Tibial nerve (tissue), 4 donors: ENCODE data around the gene PLAAT4. TPM values are rescaled to one million over a fixed set of nuclear protein-coding genes. Genes with fewer than 3 reads are reported as not detected.

Experiments
- DNase-seq, 2 donors: peaks; one replicate each; pipeline ENCODE4 v3.0.0-alpha.2; 2019; ENCODE audit warnings: low spot score in 2 of 2
- H3K27ac ChIP-seq, 4 donors: fragments of 200-600 bp; sonication (generic) in 3 of 4; one replicate each; pipeline ENCODE4 v1.5.1; 2017 to 2019; ENCODE audit warnings: mild to moderate bottlenecking in 1 of 4
- H3K27me3 ChIP-seq, 2 donors: fragments of 200-600 bp; sonication (generic) in 1 of 2; one replicate each; pipeline versions ENCODE4 v1.5.1 to v1.6.0; 2017 to 2019
- H3K36me3 ChIP-seq, 3 donors: fragments of 200-600 bp; sonication (generic); one replicate each; pipeline ENCODE4 v1.5.1; 2018 to 2019
- H3K4me1 ChIP-seq, 4 donors: fragments of 200-600 bp; sonication (generic) in 3 of 4; one replicate each; pipeline ENCODE4 v1.5.1; 2017 to 2019
- H3K4me3 ChIP-seq, 4 donors: fragments of 200-600 bp; sonication (generic) in 3 of 4; one replicate each; pipeline ENCODE4 v1.5.1; 2017 to 2019; ENCODE audit warnings: mild to moderate bottlenecking in 1 of 4, moderate library complexity in 1 of 4
- H3K9me3 ChIP-seq, 4 donors: fragments of 200-600 bp; sonication (generic) in 3 of 4; one replicate each; pipeline ENCODE4 v1.5.1; 2017 to 2019
- CTCF ChIP-seq, 5 experiments: fragments of 200-600 bp in 3 of 5; fragments of 450-650 bp in 2 of 5; sonication (generic) in 3 of 5; IDR thresholded peaks; one replicate each; pipeline ENCODE4 v1.5.1; 2016 to 2019; ENCODE audit warnings: antibody characterized with exemption in 5 of 5, mild to moderate bottlenecking in 3 of 5, moderate library complexity in 2 of 5
- EP300 ChIP-seq, 2 donors: sonication (generic); formaldehyde crosslinking; IDR thresholded peaks; one replicate each; pipeline ENCODE4 v1.6.1; 2017; ENCODE audit warnings: antibody characterized with exemption in 2 of 2, mild to moderate bottlenecking in 1 of 2
- POLR2A ChIP-seq, 2 donors: fragments of 450-650 bp; IDR thresholded peaks; one replicate each; pipeline ENCODE4 v1.6.1; 2017; ENCODE audit warnings: antibody characterized with exemption in 2 of 2, mild to moderate bottlenecking in 2 of 2, moderate library complexity in 2 of 2
- WGBS, 2 donors: methylation state at CpG; one replicate each; pipeline ENCODE4 v1.1.5; 2018; 5-methylcytosine and 5-hydroxymethylcytosine counted together
- total RNA-seq, 4 donors: library from RNA; depleted of rRNA; stranded (reverse); fragments of >200 nt; gene quantifications; one replicate each; pipeline ENCODE4 v1.1.0, GENCODE V29; 2016

The PLAAT4 gene
- total RNA-seq, 4 donors from 2014 or later = 6.3 to 43.7 (median 23.0) TPM

DNA sequence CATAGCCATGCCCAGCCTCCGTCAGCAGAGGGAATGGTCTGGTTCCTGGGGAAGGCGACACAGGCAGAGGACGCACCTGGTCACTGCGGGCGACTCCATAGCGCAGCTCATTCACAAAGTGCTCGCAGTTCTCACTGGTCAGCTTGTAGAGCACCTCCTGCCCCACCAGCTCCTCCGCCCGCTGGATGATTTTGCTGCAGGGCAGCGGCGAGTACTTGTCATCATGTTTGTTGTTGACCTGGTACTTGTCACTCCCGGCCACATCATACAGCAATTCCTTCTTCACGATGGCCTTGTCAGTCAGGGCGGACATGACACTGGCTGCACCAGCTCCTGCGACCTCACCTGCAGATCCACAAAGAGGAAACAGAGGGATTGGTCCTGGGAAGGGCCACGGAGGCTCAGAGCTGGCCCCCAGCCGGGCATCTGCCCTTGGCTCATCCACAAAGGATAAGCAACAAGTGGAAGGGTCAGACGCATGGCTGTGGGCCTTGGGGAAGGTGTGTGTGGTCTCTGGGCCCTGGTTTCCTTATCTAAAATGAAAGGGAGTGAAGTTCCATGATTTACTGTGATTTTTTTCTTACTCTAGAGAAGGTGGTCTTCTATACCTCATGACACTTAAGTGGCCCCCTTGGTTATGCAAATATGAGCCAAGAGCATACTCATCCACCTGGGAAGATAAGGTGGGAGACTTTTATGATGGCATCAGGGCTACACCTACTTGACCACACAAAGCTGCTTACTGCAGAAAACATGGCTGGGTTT, 53.6 kb downstream of the PLAAT4 start:
- Histone ChIP-seq H3K9me3 (no peaks in the 10 kb centered on the region), H3K4me3 (no peak overlapping the region), H3K4me1 (peaks cover 0 to 39% (median 0%) of the 10 kb centered on the region in 4 donors), H3K36me3 (peaks cover 5 to 99% (median 10%) of the 10 kb centered on the region in 3 donors), H3K27ac (peak overlapping the region in 2 of 4 donors; percentile 43 to 57), H3K27me3 (no peaks in the 10 kb centered on the region)
- no peak for TF ChIP-seq EP300 (IDR thresholded peaks at IDR 0.05)
- TF ChIP-seq POLR2A (IDR thresholded peaks at IDR 0.05) = no peak
- TF ChIP-seq CTCF (IDR thresholded peaks at IDR 0.05) = no peak
- DNase-seq = no peak
- 87 to 92% methylated on average over 18 of the region's 18 CpGs for WGBS, 2 donors

GRCh38 chr11:63592975-63593395, 56.4 kb downstream of the PLAAT4 start:
- TF ChIP-seq EP300 (IDR thresholded peaks at IDR 0.05) (no peak), POLR2A (IDR thresholded peaks at IDR 0.05) (no peak), CTCF (IDR thresholded peaks at IDR 0.05) (peak; percentile 24 to 49 (median 39))
- Histone ChIP-seq H3K36me3 (peaks cover 0 to 98% (median 8%) of the 10 kb centered on the region in 3 donors), H3K27ac (peak overlapping the region in 2 of 4 donors; percentile 67 to 78), H3K27me3 (no peaks in the 10 kb centered on the region), H3K9me3 (no peaks in the 10 kb centered on the region), H3K4me3 (no peak overlapping the region), H3K4me1 (peaks cover 0 to 49% (median 2%) of the 10 kb centered on the region in 4 donors)
- 68 to 69% methylated on average over 4 of the region's 4 CpGs for WGBS, 2 donors
- DNase-seq = no peak

DNA sequence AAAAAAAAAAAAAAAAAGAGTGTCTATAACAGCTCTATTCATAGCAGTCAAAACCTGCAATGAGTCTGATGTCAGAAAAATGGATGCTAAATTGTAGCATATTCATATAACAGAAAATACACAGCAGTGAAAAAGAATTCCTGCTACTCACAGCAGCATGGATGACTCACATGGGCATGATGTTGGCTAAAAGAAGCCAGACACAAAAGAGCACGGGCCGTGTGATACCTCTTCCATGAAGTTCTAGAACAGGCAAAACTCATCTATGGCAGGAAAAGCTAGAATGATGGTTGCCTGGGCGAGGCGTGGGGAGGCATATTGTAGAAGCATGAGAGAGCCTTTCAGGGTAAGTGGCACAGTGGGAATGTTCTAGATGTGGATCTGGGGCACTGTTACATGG, 58.7 kb downstream of the PLAAT4 start:
- H3K4me3 ChIP-seq = no peak overlapping the region
- no peaks in the 10 kb centered on the region for H3K9me3 ChIP-seq
- WGBS, 2 donors = 61 to 73% methylated on average over 4 of the region's 4 CpGs
- peaks cover 0 to 78% (median 3%) of the 10 kb centered on the region in 3 donors for H3K36me3 ChIP-seq
- peaks cover 0 to 57% (median 5%) of the 10 kb centered on the region in 4 donors for H3K4me1 ChIP-seq
- H3K27ac ChIP-seq = peak overlapping the region in 3 of 4 donors; percentile 9 to 78 (median 67)
- no peak for DNase-seq
- H3K27me3 ChIP-seq = no peaks in the 10 kb centered on the region
- TF ChIP-seq CTCF (IDR thresholded peaks at IDR 0.05) = no peak
- TF ChIP-seq POLR2A (IDR thresholded peaks at IDR 0.05) = no peak
- TF ChIP-seq EP300 (IDR thresholded peaks at IDR 0.05) = no peak

Other genes starting within 250 kb of the PLAAT4 start
- gene SLC22A9, start 167.0 kb upstream of the PLAAT4 start, total RNA-seq = not detected
- 10 to 100 TPM in 2 of 4 donors, 1 to 10 TPM in 2; 6.7 to 15.3 (median 10.1) TPM for gene PLAAT5, start 45.6 kb upstream of the PLAAT4 start, total RNA-seq
- 10 to 100 TPM in 2 of 4 donors, 1 to 10 TPM in 2; 7.3 to 32.7 (median 14.9) TPM for gene LGALS12, start 30.7 kb upstream of the PLAAT4 start, total RNA-seq
- under 1 TPM in 1 of 4 donors, not detected in 3; 0.90 TPM for gene PLAAT2, start 26.6 kb downstream of the PLAAT4 start, total RNA-seq
- 100 to 1,000 TPM; 140 to 185 (median 157) TPM for gene PLAAT3, start 77.6 kb downstream of the PLAAT4 start, total RNA-seq
- 100 to 1,000 TPM in 1 of 4 donors, 10 to 100 TPM in 3; 81.4 to 102 (median 92.9) TPM for gene ATL3, start 134.6 kb downstream of the PLAAT4 start, total RNA-seq
- 100 to 1,000 TPM in 3 of 4 donors, 10 to 100 TPM in 1; 88.8 to 148 (median 116) TPM for gene RTN3, start 144.7 kb downstream of the PLAAT4 start, total RNA-seq
- gene ZFTA, start 232.0 kb downstream of the PLAAT4 start, total RNA-seq = 10 to 100 TPM; 19.4 to 25.1 (median 23.8) TPM